GM19395 (cell line): ENCODE results near the gene KCNJ12.
"Not testable (repeated sequence)": the region's sequence is repeated elsewhere in the genome, so short reads cannot be mapped to it uniquely, and the experiment has no call there.

Source experiments
- ATAC-seq: cut with Tn5 transposase; IDR thresholded peaks from one replicate; pipeline ENCODE4 v1.9.1; 2021; ENCODE audit warnings: mild to moderate bottlenecking, moderate library complexity; ENCODE audit not compliant: unreplicated experiment

KCNJ12 gene

GRCh38 chr17:21404956-21405731 lies 29.0 kb downstream of the KCNJ12 start:
- ATAC-seq, result not testable (repeated sequence)

GRCh38 chr17:21405904-21406400 lies 29.8 kb downstream of the KCNJ12 start:
- ATAC-seq, result not testable (repeated sequence)

- not testable (repeated sequence) for ATAC-seq
Measured at GRCh38 chr17:21406616-21407404, 30.7 kb downstream of the KCNJ12 start.

GRCh38 chr17:21407752-21408151 lies 31.6 kb downstream of the KCNJ12 start:
- not testable (repeated sequence) for ATAC-seq

GRCh38 chr17:21408224-21408623 lies 32.1 kb downstream of the KCNJ12 start:
- ATAC-seq, result not testable (repeated sequence)

GRCh38 chr17:21408766-21409300 lies 32.7 kb downstream of the KCNJ12 start:
- not testable (repeated sequence) for ATAC-seq

- not testable (repeated sequence) for ATAC-seq
Measured at GRCh38 chr17:21409388-21409787, 33.2 kb downstream of the KCNJ12 start.

- not testable (repeated sequence) for ATAC-seq
Measured at GRCh38 chr17:21409971-21410370, 33.8 kb downstream of the KCNJ12 start.

GRCh38 chr17:21410371-21410770 lies 34.2 kb downstream of the KCNJ12 start:
- ATAC-seq, result not testable (repeated sequence)

GRCh38 chr17:21410906-21411678 lies 34.9 kb downstream of the KCNJ12 start:
- not testable (repeated sequence) for ATAC-seq

GRCh38 chr17:21411679-21412205 lies 35.6 kb downstream of the KCNJ12 start:
- not testable (repeated sequence) for ATAC-seq

- not testable (repeated sequence) for ATAC-seq
Measured at GRCh38 chr17:21412207-21412681, 36.1 kb downstream of the KCNJ12 start.

GRCh38 chr17:21413570-21414279 lies 37.6 kb downstream of the KCNJ12 start:
- ATAC-seq, result not testable (repeated sequence)

- ATAC-seq, result not testable (repeated sequence)
Measured at GRCh38 chr17:21414616-21415015, 38.5 kb downstream of the KCNJ12 start.

GRCh38 chr17:21415166-21415990 lies 39.2 kb downstream of the KCNJ12 start:
- not testable (repeated sequence) for ATAC-seq

- ATAC-seq, result not testable (repeated sequence)
Measured at GRCh38 chr17:21416471-21416981, 40.4 kb downstream of the KCNJ12 start.

- not testable (repeated sequence) for ATAC-seq
Measured at GRCh38 chr17:21417349-21417748, 41.2 kb downstream of the KCNJ12 start.

GRCh38 chr17:21417921-21418320 lies 41.8 kb downstream of the KCNJ12 start:
- no peak for ATAC-seq
